Sigmoid colon (tissue), 7 donors: ENCODE measurements around the gene UBE2M. TPM values are rescaled to one million over a fixed set of nuclear protein-coding genes. Genes with fewer than 3 reads are reported as not detected.

Experiments used
- DNase-seq: peaks from one replicate; pipeline ENCODE4 v3.0.0-alpha.2; 2019
- H3K27ac ChIP-seq, 4 donors: fragments of 200-600 bp; sonication (generic); one replicate each; pipeline ENCODE4 v1.5.1; 2016 to 2019; ENCODE audit warnings: mild to moderate bottlenecking in 1 of 4
- H3K27me3 ChIP-seq, 3 donors: fragments of 200-600 bp; sonication (generic); one replicate each; pipeline ENCODE4 v1.5.1; 2019; ENCODE audit warnings: mild to moderate bottlenecking in 1 of 3
- H3K36me3 ChIP-seq, 4 donors: fragments of 200-600 bp; sonication (generic); one replicate each; pipeline ENCODE4 v1.5.1; 2016 to 2019
- H3K4me1 ChIP-seq, 4 donors: fragments of 200-600 bp; sonication (generic); one replicate each; pipeline ENCODE4 v1.5.1; 2017 to 2019
- H3K4me3 ChIP-seq, 4 donors: fragments of 200-600 bp; sonication (generic); one replicate each; pipeline ENCODE4 v1.5.1; 2017 to 2019; ENCODE audit warnings: mild to moderate bottlenecking in 2 of 4, moderate library complexity in 1 of 4
- H3K9me3 ChIP-seq, 4 donors: fragments of 200-600 bp in 3 of 4; sonication (generic) in 3 of 4; one replicate each; pipeline versions ENCODE4 v1.5.1 to v1.6.1; 2013 to 2019
- EP300 ChIP-seq, 4 donors: sonication (generic); formaldehyde crosslinking; IDR thresholded peaks; one replicate each; pipeline ENCODE4 v1.6.1; 2017; ENCODE audit warnings: antibody characterized with exemption in 4 of 4
- POLR2A ChIP-seq, 2 donors: fragments of 450-650 bp; IDR thresholded peaks; one replicate each; pipeline ENCODE4 v1.6.1; 2016; ENCODE audit warnings: antibody characterized with exemption in 2 of 2, mild to moderate bottlenecking in 2 of 2, moderate library complexity in 2 of 2
- POLR2AphosphoS5 ChIP-seq, 4 donors: sonication (generic); formaldehyde crosslinking; IDR thresholded peaks; one replicate each; pipeline ENCODE4 v1.6.1; 2017; ENCODE audit warnings: antibody characterized with exemption in 4 of 4
- WGBS, 2 donors: extraction: QIAGEN DNeasy Blood & Tissue Kit; methylation state at CpG; one replicate each; pipeline ENCODE4 v1.1.7; 2013; 5-methylcytosine and 5-hydroxymethylcytosine counted together
- intact Hi-C: fragments of 100-400 bp; cut with DNase I; formaldehyde crosslinking; loops from one replicate; pipeline ENCODE4 v1.15.1; 2023
- polyA plus RNA-seq, 3 donors: library from polyadenylated mRNA; stranded (reverse); fragments of 200-250 nt; gene quantifications; one replicate each; pipeline ENCODE4 v1.2.3, GENCODE V29; 2013
- total RNA-seq, 4 donors: library from RNA; depleted of rRNA; stranded (reverse); fragments of >200 nt; gene quantifications; one replicate each; pipeline ENCODE4 v1.1.0, GENCODE V29; 2016
- TF ChIP-seq, protein P1 (sequence below), 4 experiments: fragments of 450-650 bp in 3 of 4; fragments of 200-600 bp in 1 of 4; IDR thresholded peaks; one replicate each; pipeline ENCODE4 v1.5.1; 2016 to 2019; ENCODE audit warnings: antibody characterized with exemption in 4 of 4, mild to moderate bottlenecking in 3 of 4, moderate library complexity in 2 of 4
- donor health status: healthy with polysubstance abuse.
- donor health status: Bipolar disorder and iron deficiency.
- donor health status: healthy.

UBE2M gene
- total and polyA plus RNA-seq, 7 donors = 22.4 to 58.5 (median 37.5) TPM

DNA sequence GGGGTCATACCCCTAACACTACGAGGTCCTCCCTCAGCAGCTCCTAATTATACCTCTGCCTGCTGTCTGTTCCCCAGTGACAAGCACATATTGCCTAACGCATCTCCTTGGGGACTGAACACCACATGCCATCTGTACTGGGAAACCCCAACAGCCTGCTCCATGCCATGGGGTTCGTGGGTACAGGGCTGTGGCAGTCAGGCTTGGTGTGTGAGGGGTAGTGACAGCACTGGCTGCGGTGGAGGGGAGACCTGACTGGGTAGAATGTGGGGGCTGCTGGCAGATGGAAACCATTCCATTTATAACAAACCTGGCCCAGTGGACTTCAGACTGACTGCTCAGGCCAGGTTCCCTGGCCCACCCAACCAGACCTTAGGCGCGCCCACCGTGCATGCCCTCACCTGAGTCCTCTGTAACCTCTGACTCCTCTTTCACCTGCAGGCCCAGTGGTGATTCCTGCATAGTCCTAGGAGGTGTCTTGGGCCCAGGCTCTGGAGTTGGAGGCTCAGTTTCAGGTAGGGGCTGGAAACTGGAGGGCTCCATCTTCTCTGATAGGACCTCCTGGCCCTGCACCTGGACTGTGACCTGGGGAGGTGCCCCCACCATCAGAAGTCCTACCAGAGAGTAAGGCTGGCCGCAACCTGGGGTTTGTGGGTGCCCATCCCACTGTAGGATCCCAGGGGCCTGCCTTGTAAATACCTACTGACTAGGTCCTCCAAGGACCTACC lies 11.7 kb upstream of the UBE2M start:
- peaks cover 0 to 23% (median 20%) of the 10 kb centered on the region in 4 donors for H3K4me1 ChIP-seq
- WGBS, 2 donors = 89% methylated on average over 8 of the region's 8 CpGs
- TF ChIP-seq EP300 (IDR thresholded peaks at IDR 0.05) (no peak), POLR2A (IDR thresholded peaks at IDR 0.05) (no peak), POLR2AphosphoS5 (IDR thresholded peaks at IDR 0.05) (no peak)
- TF ChIP-seq, protein P1, sequence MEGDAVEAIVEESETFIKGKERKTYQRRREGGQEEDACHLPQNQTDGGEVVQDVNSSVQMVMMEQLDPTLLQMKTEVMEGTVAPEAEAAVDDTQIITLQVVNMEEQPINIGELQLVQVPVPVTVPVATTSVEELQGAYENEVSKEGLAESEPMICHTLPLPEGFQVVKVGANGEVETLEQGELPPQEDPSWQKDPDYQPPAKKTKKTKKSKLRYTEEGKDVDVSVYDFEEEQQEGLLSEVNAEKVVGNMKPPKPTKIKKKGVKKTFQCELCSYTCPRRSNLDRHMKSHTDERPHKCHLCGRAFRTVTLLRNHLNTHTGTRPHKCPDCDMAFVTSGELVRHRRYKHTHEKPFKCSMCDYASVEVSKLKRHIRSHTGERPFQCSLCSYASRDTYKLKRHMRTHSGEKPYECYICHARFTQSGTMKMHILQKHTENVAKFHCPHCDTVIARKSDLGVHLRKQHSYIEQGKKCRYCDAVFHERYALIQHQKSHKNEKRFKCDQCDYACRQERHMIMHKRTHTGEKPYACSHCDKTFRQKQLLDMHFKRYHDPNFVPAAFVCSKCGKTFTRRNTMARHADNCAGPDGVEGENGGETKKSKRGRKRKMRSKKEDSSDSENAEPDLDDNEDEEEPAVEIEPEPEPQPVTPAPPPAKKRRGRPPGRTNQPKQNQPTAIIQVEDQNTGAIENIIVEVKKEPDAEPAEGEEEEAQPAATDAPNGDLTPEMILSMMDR (IDR thresholded peaks at IDR 0.05) = no peak
- H3K27me3 ChIP-seq = no peaks in the 10 kb centered on the region
- DNase-seq = peak; percentile 58
- H3K36me3 ChIP-seq = peaks cover 0 to 44% (median 9%) of the 10 kb centered on the region in 4 donors
- no peak overlapping the region for H3K4me3 ChIP-seq
- H3K9me3 ChIP-seq = no peaks in the 10 kb centered on the region
- H3K27ac ChIP-seq = no peak overlapping the region
- intact Hi-C loops = no loop called here

DNA sequence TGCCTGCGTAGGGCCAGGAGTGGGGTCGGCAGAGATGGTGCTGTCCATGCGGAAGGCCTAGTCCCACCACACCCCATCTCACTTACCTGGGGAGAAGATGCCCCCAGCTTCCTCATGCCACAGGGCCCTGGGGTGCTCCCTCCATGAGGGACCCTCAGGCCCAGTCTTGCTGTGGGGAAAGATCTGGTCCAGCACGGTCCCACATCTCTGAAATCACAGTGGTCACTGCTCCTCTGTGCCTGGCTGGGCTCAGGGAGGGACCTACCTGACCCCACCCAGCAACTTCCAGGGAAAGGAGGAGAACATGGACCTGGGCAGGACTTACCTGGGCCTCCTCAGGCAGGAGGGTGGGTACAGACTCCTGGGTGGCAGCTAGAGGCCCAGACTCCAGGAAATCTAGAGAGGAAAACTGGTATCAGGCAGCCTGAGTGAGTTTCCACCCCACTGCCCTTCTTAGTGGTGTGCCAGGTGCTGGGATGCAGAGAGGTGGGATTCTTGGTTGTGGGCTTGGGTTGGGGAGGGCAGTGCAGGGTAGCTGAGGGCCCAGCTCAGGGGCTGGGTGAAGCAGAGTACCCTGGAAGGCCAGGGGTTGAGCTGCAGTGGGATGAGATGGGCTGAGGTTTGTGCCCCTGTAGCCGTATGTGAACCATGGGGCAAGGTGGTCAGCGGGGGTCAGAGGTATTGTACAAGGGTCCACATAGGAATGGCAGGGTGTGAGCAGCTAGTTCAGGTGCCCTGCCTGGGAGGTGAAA lies 11.0 kb upstream of the UBE2M start:
- no peaks in the 10 kb centered on the region for H3K9me3 ChIP-seq
- no peak for TF ChIP-seq POLR2AphosphoS5 (IDR thresholded peaks at IDR 0.05)
- no peak for TF ChIP-seq POLR2A (IDR thresholded peaks at IDR 0.05)
- TF ChIP-seq, protein P1 (IDR thresholded peaks at IDR 0.05) = no peak
- no peak for TF ChIP-seq EP300 (IDR thresholded peaks at IDR 0.05)
- no peaks in the 10 kb centered on the region for H3K27me3 ChIP-seq
- peak; percentile 50 for DNase-seq
- no peak overlapping the region for H3K27ac ChIP-seq
- no peak overlapping the region for H3K4me3 ChIP-seq
- WGBS, 2 donors = 96% methylated on average over 6 of the region's 6 CpGs
- intact Hi-C loops = no loop called here
- H3K4me1 ChIP-seq = peaks cover 0 to 20% (median 16%) of the 10 kb centered on the region in 4 donors
- peaks cover 0 to 44% (median 9%) of the 10 kb centered on the region in 4 donors for H3K36me3 ChIP-seq

GRCh38 chr19:58568453-58569130 lies 10.2 kb upstream of the UBE2M start:
- H3K9me3 ChIP-seq = no peaks in the 10 kb centered on the region
- peak; percentile 48 for DNase-seq
- peaks cover 0 to 44% (median 9%) of the 10 kb centered on the region in 4 donors for H3K36me3 ChIP-seq

GRCh38 chr19:58566989-58567388 lies 8.6 kb upstream of the UBE2M start:
- no peaks in the 10 kb centered on the region for H3K9me3 ChIP-seq
- peaks cover 0 to 44% (median 9%) of the 10 kb centered on the region in 4 donors for H3K36me3 ChIP-seq
- peaks cover 0 to 23% (median 20%) of the 10 kb centered on the region in 4 donors for H3K4me1 ChIP-seq
- intact Hi-C loops = no loop called here
- no peaks in the 10 kb centered on the region for H3K27me3 ChIP-seq
- no peak for DNase-seq
- no peak overlapping the region for H3K4me3 ChIP-seq
- TF ChIP-seq EP300 (IDR thresholded peaks at IDR 0.05) = no peak
- TF ChIP-seq POLR2A (IDR thresholded peaks at IDR 0.05) = no peak
- 97 to 98% methylated on average over 5 of the region's 5 CpGs for WGBS, 2 donors
- no peak overlapping the region for H3K27ac ChIP-seq

More at GRCh38 chr19:58568453-58569130, 10.2 kb upstream of the UBE2M start:
- no peaks in the 10 kb centered on the region for H3K27me3 ChIP-seq
- intact Hi-C loops = no loop called here
- TF ChIP-seq POLR2A (IDR thresholded peaks at IDR 0.05) (no peak), POLR2AphosphoS5 (IDR thresholded peaks at IDR 0.05) (no peak), EP300 (IDR thresholded peaks at IDR 0.05) (no peak)
- TF ChIP-seq, protein P1 (IDR thresholded peaks at IDR 0.05) = no peak
- H3K4me3 ChIP-seq = no peak overlapping the region
- peaks cover 0 to 14% (median 10%) of the 10 kb centered on the region in 4 donors for H3K4me1 ChIP-seq
- H3K27ac ChIP-seq = no peak overlapping the region
- WGBS, 2 donors = 94 to 95% methylated on average over 4 of the region's 4 CpGs
